GM23248 (cell line): ENCODE measurements around the gene SLC10A7. TPM values are rescaled to one million over a fixed set of nuclear protein-coding genes. Genes with fewer than 3 reads are reported as not detected.

Experiments used
- DNase-seq: peaks from one replicate; pipeline ENCODE4 v3.0.0-alpha.2; 2015
- H2AFZ ChIP-seq: fragments of 200-600 bp; sonication (generic); 2 replicates; pipeline ENCODE4 v1.6.1; 2016; ENCODE audit warnings: antibody characterized with exemption
- H3F3A ChIP-seq: fragments of 200-600 bp; sonication (generic); 2 replicates; pipeline ENCODE4 v1.6.1; 2016; ENCODE audit warnings: mild to moderate bottlenecking, antibody characterized with exemption, mixed run types; ENCODE audit not compliant: insufficient read depth
- H3K27ac ChIP-seq: fragments of 200-600 bp; sonication (generic); 2 replicates; pipeline ENCODE4 v1.5.1; 2016; ENCODE audit warnings: mild to moderate bottlenecking
- H3K27me3 ChIP-seq: fragments of 200-600 bp; sonication (generic); replicated peaks from 2 replicates; pipeline ENCODE4 v1.6.1; 2016; ENCODE audit warnings: mild to moderate bottlenecking; ENCODE audit not compliant: insufficient read depth
- H3K36me3 ChIP-seq: fragments of 200-600 bp; sonication (generic); 2 replicates; pipeline ENCODE4 v1.6.1; 2016; ENCODE audit warnings: low read depth, mild to moderate bottlenecking
- H3K4me1 ChIP-seq: fragments of 200-600 bp; sonication (generic); 2 replicates; pipeline ENCODE4 v1.6.1; 2016; ENCODE audit warnings: mild to moderate bottlenecking; ENCODE audit not compliant: insufficient read depth
- H3K4me2 ChIP-seq: fragments of 200-600 bp; sonication (generic); one replicate; pipeline ENCODE4 v1.6.1; 2016; ENCODE audit warnings: mild to moderate bottlenecking; ENCODE audit not compliant: unreplicated experiment
- H3K4me3 ChIP-seq: fragments of 200-600 bp; sonication (generic); 2 replicates; pipeline ENCODE4 v1.5.1; 2016; ENCODE audit warnings: mild to moderate bottlenecking
- H3K79me2 ChIP-seq: fragments of 200-600 bp; sonication (generic); 2 replicates; pipeline ENCODE4 v1.6.1; 2016; ENCODE audit warnings: mild to moderate bottlenecking; ENCODE audit not compliant: insufficient read depth
- H3K9ac ChIP-seq: fragments of 200-600 bp; sonication (generic); 2 replicates; pipeline ENCODE4 v1.6.1; 2016; ENCODE audit warnings: mild to moderate bottlenecking
- H3K9me2 ChIP-seq: fragments of 200-600 bp; sonication (generic); 2 replicates; pipeline ENCODE4 v1.6.1; 2016; ENCODE audit warnings: mixed run types, mild to moderate bottlenecking, moderate library complexity; ENCODE audit not compliant: insufficient read depth
- H3K9me3 ChIP-seq: fragments of 200-600 bp; sonication (generic); one replicate; pipeline ENCODE4 v1.6.1; 2017; ENCODE audit warnings: low read depth
- H4K20me1 ChIP-seq: fragments of 200-600 bp; sonication (generic); 2 replicates; pipeline ENCODE4 v1.6.0; 2016; ENCODE audit not compliant: insufficient read depth
- EZH2 ChIP-seq: fragments of 200-600 bp; sonication (generic); IDR thresholded peaks from 2 replicates; pipeline ENCODE4 v1.6.1; 2018; ENCODE audit warnings: antibody characterized with exemption, mild to moderate bottlenecking; ENCODE audit not compliant: insufficient read depth, poor library complexity, severe bottlenecking
- EZH2phosphoT487 ChIP-seq: fragments of 200-600 bp; sonication (generic); IDR thresholded peaks from 2 replicates; pipeline ENCODE4 v1.6.1; 2018; ENCODE audit warnings: antibody characterized with exemption, moderate library complexity, mild to moderate bottlenecking, low read depth; ENCODE audit not compliant: insufficient read depth
- WGBS, 2 experiments: methylation state at CpG; one replicate each; pipeline ENCODE4 v1.1.6; 2015 to 2017; ENCODE audit warnings: low lambda C conversion rate in 2 of 2, low coverage in 1 of 2; ENCODE audit errors: missing lambda C conversion rate in 2 of 2; 5-methylcytosine and 5-hydroxymethylcytosine counted together
- in situ Hi-C: fragments of 300-500 bp; cut with MboI; formaldehyde crosslinking; loops from 2 replicates; pipeline ENCODE4 v1.15.0; 2020
- polyA plus RNA-seq: library from polyadenylated mRNA; unstranded; fragments of >200 nt; fragmentation: Nextera tagmentation; extraction: Ambion mirVana; gene quantifications from 2 replicates; pipeline ENCODE4 v1.2.1, GENCODE V29; 2016
- total RNA-seq: library from RNA; depleted of rRNA; stranded (reverse); fragments of >200 nt; shearing (Covaris generic); gene quantifications from 2 replicates; pipeline ENCODE4 v1.2.3, GENCODE V29; 2014

SLC10A7 gene
- total and polyA plus RNA-seq, 2 experiments from 2014 or later: 4.5 to 8.1 TPM

GRCh38 chr4:146238107-146238506 is 283.6 kb downstream of the SLC10A7 start:
- TF ChIP-seq EZH2phosphoT487 (no peak), EZH2 (no peak)
- Histone ChIP-seq H3K4me3 (no peak overlapping the region), H2AFZ (no peak overlapping the region), H3K9me2 (no peaks in the 10 kb centered on the region), H3K79me2 (no peaks in the 10 kb centered on the region), H3K27me3 (no peaks in the 10 kb centered on the region), H3K36me3 (no peaks in the 10 kb centered on the region), H3K4me2 (no peak overlapping the region), H3K9me3 (no peaks in the 10 kb centered on the region), H3F3A (peaks cover 12% of the 10 kb centered on the region), H3K9ac (no peak overlapping the region), H3K4me1 (peaks cover 24% of the 10 kb centered on the region), H4K20me1 (no peaks in the 10 kb centered on the region), H3K27ac (no peak overlapping the region)
- in situ Hi-C loops: no loop called here
- no peak for DNase-seq
- 88% methylated on average over 3 of the region's 3 CpGs for WGBS, 2 experiments

GRCh38 chr4:146237092-146237491 is 284.6 kb downstream of the SLC10A7 start:
- H3K27me3 ChIP-seq: no peaks in the 10 kb centered on the region
- no peak for DNase-seq
- no peaks in the 10 kb centered on the region for H4K20me1 ChIP-seq
- no peak overlapping the region for H3K9ac ChIP-seq
- no peak overlapping the region for H2AFZ ChIP-seq
- no peaks in the 10 kb centered on the region for H3K9me2 ChIP-seq
- peaks cover 12% of the 10 kb centered on the region for H3F3A ChIP-seq
- 90 to 92% methylated on average over 6 of the region's 6 CpGs for WGBS, 2 experiments
- H3K79me2 ChIP-seq: no peaks in the 10 kb centered on the region
- TF ChIP-seq EZH2 (no peak), EZH2phosphoT487 (no peak)
- no peak overlapping the region for H3K27ac ChIP-seq
- in situ Hi-C loops: no loop called here
- H3K9me3 ChIP-seq: no peaks in the 10 kb centered on the region
- H3K36me3 ChIP-seq: no peaks in the 10 kb centered on the region
- no peak overlapping the region for H3K4me3 ChIP-seq
- H3K4me1 ChIP-seq: peaks cover 14% of the 10 kb centered on the region
- H3K4me2 ChIP-seq: no peak overlapping the region

- no peak overlapping the region for H3K27ac ChIP-seq
- H4K20me1 ChIP-seq: no peaks in the 10 kb centered on the region
- TF ChIP-seq EZH2: no peak
- no peak for TF ChIP-seq EZH2phosphoT487
- no peak overlapping the region for H3K4me2 ChIP-seq
- peaks cover 8% of the 10 kb centered on the region for H3F3A ChIP-seq
- no peaks in the 10 kb centered on the region for H3K79me2 ChIP-seq
- H3K27me3 ChIP-seq: no peaks in the 10 kb centered on the region
- no peak overlapping the region for H2AFZ ChIP-seq
- WGBS, 2 experiments: 82 to 83% methylated on average over 5 of the region's 5 CpGs
- no peak for DNase-seq
- no peaks in the 10 kb centered on the region for H3K9me3 ChIP-seq
- H3K4me3 ChIP-seq: no peak overlapping the region
- H3K9me2 ChIP-seq: no peaks in the 10 kb centered on the region
- H3K36me3 ChIP-seq: no peaks in the 10 kb centered on the region
- H3K4me1 ChIP-seq: peaks cover 6% of the 10 kb centered on the region
- in situ Hi-C loops: no loop called here
- no peak overlapping the region for H3K9ac ChIP-seq
These were observed 285.5 kb downstream of the SLC10A7 start for GRCh38 chr4:146236216-146236615.

- Histone ChIP-seq H3K4me3 (no peak overlapping the region), H3K27ac (no peak overlapping the region), H3K79me2 (no peaks in the 10 kb centered on the region), H2AFZ (no peak overlapping the region), H3K4me1 (peaks cover under 1% of the 10 kb centered on the region; the same call in 1 of the 2 replicates), H3K27me3 (no peaks in the 10 kb centered on the region), H3K4me2 (no peak overlapping the region), H3K9me2 (no peaks in the 10 kb centered on the region), H3K9me3 (no peaks in the 10 kb centered on the region), H3F3A (peaks cover 3% of the 10 kb centered on the region), H4K20me1 (no peaks in the 10 kb centered on the region), H3K36me3 (no peaks in the 10 kb centered on the region), H3K9ac (no peak overlapping the region)
- DNase-seq: no peak
- 86 to 89% methylated on average over 8 of the region's 8 CpGs for WGBS, 2 experiments
- TF ChIP-seq EZH2phosphoT487 (no peak), EZH2 (no peak)
- in situ Hi-C loops: no loop called here
These were observed 286.0 kb downstream of the SLC10A7 start for GRCh38 chr4:146235654-146236177.
